GM21447 (cell line): Measurements from ENCODE around the gene RECQL5.

Experiments used
- ATAC-seq: cut with Tn5 transposase; IDR thresholded peaks from one replicate; pipeline ENCODE4 v1.9.1; 2021; ENCODE audit not compliant: unreplicated experiment

Gene RECQL5

GRCh38 chr17:75688209-75688825, 21.4 kb upstream of the RECQL5 start:
- ATAC-seq, result no peak

DNA sequence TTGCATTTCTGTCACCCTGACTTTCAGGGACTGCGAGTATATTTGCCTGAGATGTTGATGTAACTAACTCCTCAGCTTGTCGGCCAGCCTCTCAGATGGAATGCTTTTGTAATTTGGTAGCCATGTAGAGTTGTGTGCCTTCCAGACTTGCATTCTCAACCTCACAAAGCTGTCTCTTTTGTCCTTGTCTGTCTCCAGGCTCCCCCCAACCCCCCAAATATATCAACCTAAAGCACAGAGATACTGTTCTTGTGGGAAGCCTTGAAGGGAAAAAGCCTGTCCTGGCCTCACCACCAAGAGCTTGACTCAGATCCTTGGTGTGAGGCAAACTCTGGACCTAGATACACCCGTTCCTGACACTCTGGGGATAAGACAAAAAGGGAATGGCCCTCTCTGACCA, 18.5 kb upstream of the RECQL5 start:
- no peak for ATAC-seq

- no peak for ATAC-seq
Observed at GRCh38 chr17:75684924-75685323, 18.0 kb upstream of the RECQL5 start.

- no peak for ATAC-seq
Observed at GRCh38 chr17:75684249-75684648, 17.3 kb upstream of the RECQL5 start.

DNA sequence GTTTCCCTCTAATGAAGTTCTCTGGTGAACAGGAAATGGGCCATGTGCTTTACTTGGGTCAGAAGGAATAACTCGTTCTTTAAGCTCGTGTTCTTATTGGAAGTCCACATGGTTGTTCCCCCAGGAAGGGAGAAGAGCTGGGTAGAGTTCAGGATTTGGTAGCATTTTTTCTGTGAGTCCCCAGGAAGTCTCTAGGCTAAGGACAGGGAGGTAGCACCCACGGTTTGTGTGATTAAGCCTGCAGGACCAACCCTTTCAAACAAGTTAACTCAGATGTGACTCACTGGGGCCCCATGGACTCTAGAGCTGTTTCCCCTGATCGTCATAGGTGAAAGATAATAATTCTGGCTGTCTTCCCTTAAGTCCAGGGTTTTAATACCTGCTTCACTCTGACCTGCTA, 16.6 kb upstream of the RECQL5 start:
- no peak for ATAC-seq

DNA sequence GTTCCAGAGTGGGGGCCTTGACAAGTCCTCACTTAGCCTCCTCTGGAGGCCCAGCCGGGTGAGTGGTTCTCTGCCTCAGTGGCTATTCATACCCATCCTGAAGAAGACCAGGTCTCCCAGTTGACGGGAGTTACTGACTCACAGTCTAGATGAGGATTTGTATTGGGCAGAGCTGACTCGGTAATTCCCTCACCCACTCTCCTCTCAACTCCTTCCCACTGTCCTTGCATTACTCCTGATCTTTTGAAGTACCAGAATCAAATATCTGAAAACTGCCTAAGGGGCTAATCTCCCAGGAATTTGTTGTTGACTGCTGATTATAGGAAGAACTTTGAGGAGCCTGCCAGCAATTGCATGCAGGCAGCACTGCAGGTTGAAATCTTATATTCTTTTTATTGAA, 14.3 kb upstream of the RECQL5 start:
- no peak for ATAC-seq

- ATAC-seq, result no peak
Observed at GRCh38 chr17:75680431-75680830, 13.5 kb upstream of the RECQL5 start.

GRCh38 chr17:75679706-75680211, 12.8 kb upstream of the RECQL5 start:
- no peak for ATAC-seq

GRCh38 chr17:75676461-75676860, 9.5 kb upstream of the RECQL5 start:
- ATAC-seq, result no peak

GRCh38 chr17:75673487-75673886, 6.5 kb upstream of the RECQL5 start:
- ATAC-seq, result no peak

GRCh38 chr17:75672011-75672410, 5.1 kb upstream of the RECQL5 start:
- ATAC-seq, result no peak

DNA sequence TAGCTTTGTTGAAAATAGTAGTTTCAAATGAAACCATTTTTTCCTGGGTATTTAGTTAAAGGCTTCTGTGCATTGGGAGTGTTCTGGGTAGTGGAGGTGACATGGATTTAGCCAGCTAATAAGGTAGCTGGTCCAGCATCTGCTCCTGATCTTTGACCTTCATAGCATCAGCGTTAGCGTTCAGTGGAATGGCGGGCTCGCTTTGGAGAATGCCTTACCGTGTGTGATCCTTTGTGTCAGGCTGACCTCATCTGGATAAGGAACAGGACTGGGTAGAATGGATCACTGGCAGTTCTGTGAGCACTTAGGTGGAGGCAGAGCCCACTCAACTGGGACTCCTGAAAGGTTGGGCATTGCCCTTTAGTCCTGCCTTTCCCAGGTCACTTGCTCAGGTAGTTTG, 3.9 kb upstream of the RECQL5 start:
- ATAC-seq, result no peak

DNA sequence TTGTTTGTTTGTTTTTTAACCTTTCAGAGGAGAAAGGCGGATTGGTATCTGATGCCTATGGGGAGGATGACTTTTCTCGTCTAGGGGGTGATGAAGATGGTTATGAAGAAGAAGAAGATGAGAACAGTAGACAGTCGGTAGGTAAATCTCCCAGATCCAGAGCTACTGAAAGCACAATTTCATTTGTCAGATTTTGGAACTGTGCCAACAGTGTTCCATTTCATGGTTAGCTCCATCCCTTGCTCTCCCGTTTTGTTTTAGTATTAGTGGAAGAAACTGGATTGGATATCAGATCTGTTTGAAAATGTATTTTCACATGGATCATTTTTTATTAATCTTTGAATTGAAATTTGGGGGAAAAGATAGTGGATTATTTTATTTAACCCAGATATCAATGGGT, 1.5 kb upstream of the RECQL5 start:
- no peak for ATAC-seq

DNA sequence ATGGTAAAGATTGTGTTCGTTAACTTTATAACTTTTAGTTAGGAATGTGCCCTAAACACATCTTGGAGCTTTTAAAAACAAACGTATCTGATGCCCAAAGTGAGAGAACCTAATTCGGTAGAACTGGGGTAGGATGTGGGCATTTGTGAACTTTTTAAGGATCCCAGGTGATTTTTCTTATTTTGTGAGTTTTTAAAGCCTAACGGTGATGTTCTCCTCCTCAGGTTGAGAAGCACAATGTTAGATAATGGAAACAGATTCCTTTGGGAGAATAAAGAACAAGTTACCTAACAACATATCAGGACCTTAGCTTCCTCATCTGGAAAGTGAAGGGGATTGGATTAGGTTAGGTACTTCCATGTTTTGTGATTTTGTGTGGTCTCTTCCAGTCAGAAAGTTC, 871 bp upstream of the RECQL5 start:
- ATAC-seq, result no peak

DNA sequence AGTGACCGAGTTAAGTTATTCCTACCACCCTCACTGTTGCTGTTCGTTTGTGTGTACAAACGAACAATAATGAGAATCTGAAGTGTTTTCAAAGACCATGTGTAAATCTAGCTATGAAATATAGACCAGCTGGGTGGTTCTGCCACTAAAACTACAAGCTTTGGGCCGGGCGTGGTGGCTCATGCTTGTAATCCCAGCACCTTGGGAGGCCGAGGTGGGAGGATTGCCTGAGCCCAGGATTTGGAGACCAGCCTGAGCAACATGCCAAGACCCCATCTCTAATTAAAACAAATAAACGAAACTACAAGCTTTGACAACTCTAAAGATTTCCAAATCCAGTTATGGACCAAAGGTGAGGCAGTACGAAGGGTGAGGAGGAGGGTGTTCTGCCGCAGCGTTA, 973 bp downstream of the RECQL5 start:
- no peak for ATAC-seq

GRCh38 chr17:75664099-75664549, 2.8 kb downstream of the RECQL5 start:
- ATAC-seq, result peak; percentile 75

GRCh38 chr17:75662511-75662910, 4.4 kb downstream of the RECQL5 start:
- ATAC-seq, result no peak

DNA sequence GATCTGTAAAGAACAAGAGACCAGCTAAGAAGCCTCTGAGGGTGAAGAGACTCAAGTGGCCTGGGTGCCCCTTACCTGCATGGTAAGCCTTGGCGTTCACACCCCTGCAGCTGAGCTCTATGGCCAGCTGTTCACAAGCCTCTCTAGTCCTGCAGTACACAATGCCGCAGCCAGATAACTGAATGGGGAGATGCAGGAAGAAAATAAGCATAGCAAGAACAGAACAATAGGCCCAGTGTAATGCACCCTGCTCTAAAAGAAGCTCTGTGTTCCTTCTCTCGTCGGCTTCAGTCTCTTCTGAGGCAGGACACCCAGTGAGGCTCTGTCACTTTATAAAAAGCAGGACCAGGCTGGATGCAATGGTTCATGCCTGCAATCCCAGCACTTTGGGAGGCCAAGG, 5.4 kb downstream of the RECQL5 start:
- ATAC-seq, result no peak

DNA sequence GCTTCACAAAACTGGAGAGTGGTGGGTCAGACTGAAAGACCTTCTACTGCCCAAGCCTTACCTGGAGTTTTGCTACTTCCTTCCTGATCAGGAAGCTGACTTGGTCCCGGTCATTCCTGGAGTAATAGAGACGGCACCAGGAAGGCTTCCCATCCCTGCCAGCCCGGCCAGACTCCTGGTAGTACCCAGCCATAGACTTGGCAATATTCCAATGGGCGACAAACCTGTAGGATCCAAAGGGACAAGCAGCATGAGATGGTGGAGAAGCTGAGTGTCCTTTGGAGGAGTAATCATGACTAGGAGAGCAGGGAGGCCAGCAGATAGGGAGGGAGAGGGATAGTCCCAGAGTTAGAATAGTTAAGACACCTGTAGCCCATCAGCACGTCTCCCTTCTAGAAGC, 8.7 kb downstream of the RECQL5 start:
- ATAC-seq, result no peak

GRCh38 chr17:75654176-75654575, 12.8 kb downstream of the RECQL5 start:
- no peak for ATAC-seq

GRCh38 chr17:75652934-75653549, 13.9 kb downstream of the RECQL5 start:
- ATAC-seq, result no peak

DNA sequence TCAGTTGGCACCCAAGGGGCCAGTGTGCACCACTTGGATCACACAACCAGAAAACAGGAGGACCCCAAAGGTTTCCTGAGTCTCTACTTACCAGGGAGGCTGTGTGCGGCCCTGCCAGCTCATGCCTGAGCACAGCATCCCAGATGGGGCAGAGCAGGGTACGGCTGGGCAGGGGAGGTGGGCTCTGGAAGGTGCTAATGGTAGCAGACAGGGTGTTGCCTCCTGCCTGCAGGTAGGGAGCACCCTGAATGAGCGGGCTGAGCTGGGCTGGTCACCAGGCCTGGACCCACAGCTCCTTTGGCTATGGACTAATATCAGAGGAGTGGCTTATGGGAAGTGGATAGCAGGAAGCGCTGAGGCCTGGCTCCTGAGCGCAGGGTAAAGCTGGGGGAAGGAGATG, 14.6 kb downstream of the RECQL5 start:
- no peak for ATAC-seq

DNA sequence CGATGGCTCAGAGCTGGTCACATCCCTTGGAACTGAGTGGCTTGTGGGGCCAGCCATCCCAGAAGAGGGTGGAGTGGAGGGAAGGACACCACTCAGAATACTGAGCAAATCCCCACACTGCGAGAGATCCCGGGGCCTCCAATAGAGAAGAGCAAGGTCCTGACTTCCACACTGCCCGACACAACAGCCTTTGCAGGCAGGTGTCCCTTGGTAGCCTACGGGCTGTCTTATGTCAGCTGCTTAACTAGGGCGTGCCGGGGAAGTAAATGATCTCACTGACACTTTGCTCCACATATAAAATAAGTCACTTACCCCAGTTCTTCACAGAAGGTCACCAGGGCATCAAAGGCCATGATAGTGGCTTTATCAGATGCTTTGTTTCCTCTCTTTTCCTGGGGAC, 16.1 kb downstream of the RECQL5 start:
- ATAC-seq, result no peak
